DND-41 (cell line): ENCODE results near the gene CACNB4.

Source experiments
- EZH2 ChIP-seq: IDR thresholded peaks from 3 replicates; pipeline ENCODE4 v1.6.1; 2012; ENCODE audit warnings: borderline replicate concordance, low read depth, mild to moderate bottlenecking, moderate library complexity, low read length, inconsistent platforms; ENCODE audit not compliant: severe bottlenecking
- TF ChIP-seq, protein P1 (sequence below): IDR thresholded peaks from 2 replicates; pipeline ENCODE4 v1.5.1; 2012; ENCODE audit warnings: borderline replicate concordance, low read length, moderate library complexity, mild to moderate bottlenecking; ENCODE audit not compliant: poor library complexity, severe bottlenecking; ENCODE audit errors: extremely low read depth

GRCh38 chr2:151891566-151892194 lies 207.2 kb downstream of the CACNB4 start:
- TF ChIP-seq, protein P1, sequence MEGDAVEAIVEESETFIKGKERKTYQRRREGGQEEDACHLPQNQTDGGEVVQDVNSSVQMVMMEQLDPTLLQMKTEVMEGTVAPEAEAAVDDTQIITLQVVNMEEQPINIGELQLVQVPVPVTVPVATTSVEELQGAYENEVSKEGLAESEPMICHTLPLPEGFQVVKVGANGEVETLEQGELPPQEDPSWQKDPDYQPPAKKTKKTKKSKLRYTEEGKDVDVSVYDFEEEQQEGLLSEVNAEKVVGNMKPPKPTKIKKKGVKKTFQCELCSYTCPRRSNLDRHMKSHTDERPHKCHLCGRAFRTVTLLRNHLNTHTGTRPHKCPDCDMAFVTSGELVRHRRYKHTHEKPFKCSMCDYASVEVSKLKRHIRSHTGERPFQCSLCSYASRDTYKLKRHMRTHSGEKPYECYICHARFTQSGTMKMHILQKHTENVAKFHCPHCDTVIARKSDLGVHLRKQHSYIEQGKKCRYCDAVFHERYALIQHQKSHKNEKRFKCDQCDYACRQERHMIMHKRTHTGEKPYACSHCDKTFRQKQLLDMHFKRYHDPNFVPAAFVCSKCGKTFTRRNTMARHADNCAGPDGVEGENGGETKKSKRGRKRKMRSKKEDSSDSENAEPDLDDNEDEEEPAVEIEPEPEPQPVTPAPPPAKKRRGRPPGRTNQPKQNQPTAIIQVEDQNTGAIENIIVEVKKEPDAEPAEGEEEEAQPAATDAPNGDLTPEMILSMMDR: no peak
- TF ChIP-seq EZH2: no peak
